Gastroesophageal sphincter (tissue), 4 donors: Measurements from ENCODE around the gene DGKZ. TPM values are rescaled to one million over a fixed set of nuclear protein-coding genes. Genes with fewer than 3 reads are reported as not detected.

ENCODE experiments used
- ATAC-seq: fragments of 150-250 bp; one replicate; pipeline ENCODE4 v1.9.1; 2016; ENCODE audit warnings: mild to moderate bottlenecking, moderate library complexity
- H3K27ac ChIP-seq, 4 donors: fragments of 200-600 bp; sonication (generic) in 3 of 4; 1 replicate in 3 of 4; 2 replicates in 1 of 4; pipeline ENCODE4 v1.5.1; 2016 to 2019
- H3K27me3 ChIP-seq: fragments of 200-600 bp; sonication (generic); one replicate; pipeline ENCODE4 v1.5.1; 2019
- H3K36me3 ChIP-seq, 2 donors: fragments of 200-600 bp; sonication (generic); one replicate each; pipeline ENCODE4 v1.5.1; 2019; ENCODE audit warnings: control low read depth in 1 of 2
- H3K4me1 ChIP-seq, 3 donors: fragments of 200-600 bp; sonication (generic); 1 replicate in 2 of 3; 2 replicates in 1 of 3; pipeline ENCODE4 v1.5.1; 2016 to 2019; ENCODE audit warnings: control low read depth in 2 of 3
- H3K4me3 ChIP-seq, 2 donors: fragments of 200-600 bp; sonication (generic); one replicate each; pipeline ENCODE4 v1.5.1; 2019; ENCODE audit warnings: mild to moderate bottlenecking in 1 of 2, moderate library complexity in 1 of 2
- H3K9me3 ChIP-seq, 3 donors: fragments of 200-600 bp; sonication (generic); one replicate each; pipeline ENCODE4 v1.5.1; 2017 to 2019; ENCODE audit warnings: control low read depth in 2 of 3
- CTCF ChIP-seq, 4 experiments: fragments of 200-600 bp in 2 of 4; fragments of 450-650 bp in 2 of 4; sonication (generic) in 1 of 4; IDR thresholded peaks; one replicate each; pipeline ENCODE4 v1.5.1; 2017 to 2019; ENCODE audit warnings: antibody characterized with exemption in 4 of 4, mild to moderate bottlenecking in 2 of 4, moderate library complexity in 2 of 4
- EP300 ChIP-seq: sonication (generic); formaldehyde crosslinking; IDR thresholded peaks from one replicate; pipeline ENCODE4 v1.6.1; 2017; ENCODE audit warnings: antibody characterized with exemption, mild to moderate bottlenecking
- POLR2A ChIP-seq, 2 donors: fragments of 450-650 bp; IDR thresholded peaks; one replicate each; pipeline ENCODE4 v1.6.1; 2017; ENCODE audit warnings: antibody characterized with exemption in 2 of 2, mild to moderate bottlenecking in 2 of 2, moderate library complexity in 1 of 2
- POLR2AphosphoS5 ChIP-seq: sonication (generic); formaldehyde crosslinking; IDR thresholded peaks from one replicate; pipeline ENCODE4 v1.6.1; 2017; ENCODE audit warnings: antibody characterized with exemption
- WGBS, 2 donors: methylation state at CpG; one replicate each; pipeline ENCODE4 v1.1.5; 2018; ENCODE audit warnings: low coverage in 1 of 2; 5-methylcytosine and 5-hydroxymethylcytosine counted together
- total RNA-seq, 4 donors: library from RNA; depleted of rRNA; stranded (reverse); fragments of >200 nt; gene quantifications; one replicate each; pipeline ENCODE4 v1.1.0, GENCODE V29; 2016

The DGKZ gene
- total RNA-seq, 4 donors from 2014 or later: 39.2 to 78.8 (median 46.5) TPM

GRCh38 chr11:46331282-46331984 lies 15.8 kb upstream of the DGKZ start:
- Histone ChIP-seq H3K27me3 (peaks cover 48% of the 10 kb centered on the region), H3K27ac (no peak overlapping the region), H3K36me3 (no peaks in the 10 kb centered on the region), H3K9me3 (no peaks in the 10 kb centered on the region), H3K4me1 (peaks cover 0 to 30% (median 12%) of the 10 kb centered on the region in 3 donors), H3K4me3 (no peak overlapping the region)
- no peak for ATAC-seq
- 73 to 80% methylated on average over 1 to 5 of the region's 5 CpGs for WGBS, 2 donors
- no peak for TF ChIP-seq POLR2AphosphoS5
- no peak for TF ChIP-seq EP300
- TF ChIP-seq POLR2A (IDR thresholded peaks at IDR 0.05): no peak
- no peak for TF ChIP-seq CTCF (IDR thresholded peaks at IDR 0.05)

- peak overlapping the region in 1 of 2 donors; percentile 56 for H3K4me3 ChIP-seq
- peaks cover 48% of the 10 kb centered on the region for H3K27me3 ChIP-seq
- no peaks in the 10 kb centered on the region for H3K36me3 ChIP-seq
- H3K27ac ChIP-seq: no peak overlapping the region
- no peak for TF ChIP-seq EP300
- TF ChIP-seq CTCF (IDR thresholded peaks at IDR 0.05): no peak
- TF ChIP-seq POLR2AphosphoS5: no peak
- TF ChIP-seq POLR2A (IDR thresholded peaks at IDR 0.05): no peak
- 40% methylated on average over 1 of the region's 8 CpGs; no CpG with 5 or more reads in 1 of the 2 donors for WGBS, 2 donors
- H3K4me1 ChIP-seq: peaks cover 0 to 30% (median 12%) of the 10 kb centered on the region in 3 donors
- no peaks in the 10 kb centered on the region for H3K9me3 ChIP-seq
- ATAC-seq: peak; percentile 9
These were observed 15.1 kb upstream of the DGKZ start for GRCh38 chr11:46332093-46332567.

GRCh38 chr11:46332568-46333393 lies 14.5 kb upstream of the DGKZ start:
- Histone ChIP-seq H3K36me3 (no peaks in the 10 kb centered on the region), H3K4me3 (peak overlapping the region; percentile 12 to 56), H3K27ac (no peak overlapping the region), H3K27me3 (peaks cover 48% of the 10 kb centered on the region), H3K9me3 (no peaks in the 10 kb centered on the region), H3K4me1 (peaks cover 0 to 30% (median 12%) of the 10 kb centered on the region in 3 donors)
- TF ChIP-seq POLR2AphosphoS5 (no peak), EP300 (no peak), CTCF (IDR thresholded peaks at IDR 0.05) (no peak), POLR2A (IDR thresholded peaks at IDR 0.05) (no peak)
- WGBS, 2 donors: no CpG with 5 or more reads among the region's 99 CpGs
- ATAC-seq: peak; percentile 46

GRCh38 chr11:46333394-46333947 lies 13.8 kb upstream of the DGKZ start:
- no peak for ATAC-seq
- H3K36me3 ChIP-seq: no peaks in the 10 kb centered on the region
- 39% methylated on average over 3 of the region's 25 CpGs; no CpG with 5 or more reads in 1 of the 2 donors for WGBS, 2 donors
- peaks cover 0 to 37% (median 13%) of the 10 kb centered on the region in 3 donors for H3K4me1 ChIP-seq
- no peaks in the 10 kb centered on the region for H3K9me3 ChIP-seq
- H3K27me3 ChIP-seq: peaks cover 48% of the 10 kb centered on the region
- TF ChIP-seq POLR2AphosphoS5: no peak
- no peak for TF ChIP-seq EP300
- TF ChIP-seq POLR2A (IDR thresholded peaks at IDR 0.05): no peak
- no peak for TF ChIP-seq CTCF (IDR thresholded peaks at IDR 0.05)
- peak overlapping the region; percentile 12 to 56 for H3K4me3 ChIP-seq
- H3K27ac ChIP-seq: no peak overlapping the region
